ENCODE data around the gene HTR6.

The HTR6 gene

GRCh38 chr1:19698181-19698580 lies 33.5 kb downstream of the HTR6 start:
- H3K36me3 ChIP-seq = peaks cover 56% of the 10 kb centered on the region
- H3K27me3 ChIP-seq = no peaks in the 10 kb centered on the region
- no peak for TF ChIP-seq Cebpa-rat (IDR thresholded peaks at IDR 0.05)
- H3K4me2 ChIP-seq = no peak overlapping the region
- no peak overlapping the region for H3K27ac ChIP-seq
- no peaks in the 10 kb centered on the region for H3K9me3 ChIP-seq
- H3K9ac ChIP-seq = no peak overlapping the region
- no peak overlapping the region for H3K4me3 ChIP-seq
- H4K20me1 ChIP-seq = no peaks in the 10 kb centered on the region
- H3K4me1 ChIP-seq = no peaks in the 10 kb centered on the region

DNA sequence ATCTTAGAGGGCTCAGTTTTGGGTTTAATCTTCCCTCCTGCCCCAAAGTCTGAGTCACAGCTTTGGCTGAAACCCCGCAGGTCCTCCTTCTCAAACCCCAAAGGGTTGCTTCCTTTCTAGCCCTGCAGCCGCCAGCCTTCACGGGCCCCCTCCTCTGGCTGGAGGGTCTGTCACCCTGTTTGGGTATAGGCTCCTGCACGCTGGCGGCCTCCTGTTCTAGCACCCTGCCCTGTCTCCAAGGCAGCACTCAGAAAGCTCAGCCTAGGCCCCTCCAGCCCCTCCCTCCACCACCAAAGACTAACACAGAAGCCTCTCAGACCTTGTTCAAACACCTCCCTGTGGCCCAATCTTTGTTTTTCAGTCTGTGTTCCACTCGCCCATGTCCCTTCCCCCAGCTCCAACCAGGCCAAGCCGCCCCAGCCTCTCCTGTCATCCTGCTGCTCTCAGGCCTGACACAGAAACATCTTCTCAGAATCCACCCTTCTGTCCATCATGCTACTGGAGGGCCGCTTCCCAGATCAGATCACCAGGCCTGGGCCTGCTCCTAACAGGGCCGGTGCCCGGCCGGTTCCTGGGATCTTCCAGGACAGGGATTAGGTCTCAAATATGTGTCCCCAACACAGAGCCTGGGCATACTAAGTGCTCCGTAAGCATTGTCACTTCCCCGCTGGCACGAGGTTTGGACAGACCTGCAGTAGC lies 35.6 kb downstream of the HTR6 start:
- TF ChIP-seq Cebpa-rat (IDR thresholded peaks at IDR 0.05) = no peak

GRCh38 chr1:19703280-19703679 lies 38.6 kb downstream of the HTR6 start:
- Histone ChIP-seq H3K36me3 (peaks cover 25% of the 10 kb centered on the region), H4K20me1 (no peaks in the 10 kb centered on the region), H3K27ac (no peak overlapping the region), H3K9ac (no peak overlapping the region), H3K27me3 (no peaks in the 10 kb centered on the region), H3K4me1 (peaks cover 13% of the 10 kb centered on the region), H3K4me2 (no peak overlapping the region), H3K4me3 (no peak overlapping the region), H3K9me3 (no peaks in the 10 kb centered on the region)
- no peak for TF ChIP-seq Cebpa-rat (IDR thresholded peaks at IDR 0.05)

More for the DNA sequence above, 35.6 kb downstream of the HTR6 start:
- H3K4me3 ChIP-seq = no peak overlapping the region
- no peak overlapping the region for H3K9ac ChIP-seq
- H3K4me2 ChIP-seq = no peak overlapping the region
- peaks cover 43% of the 10 kb centered on the region for H3K36me3 ChIP-seq
- no peaks in the 10 kb centered on the region for H3K27me3 ChIP-seq
- H4K20me1 ChIP-seq = no peaks in the 10 kb centered on the region
- H3K4me1 ChIP-seq = peaks cover 13% of the 10 kb centered on the region
- no peaks in the 10 kb centered on the region for H3K9me3 ChIP-seq
- H3K27ac ChIP-seq = no peak overlapping the region

DNA sequence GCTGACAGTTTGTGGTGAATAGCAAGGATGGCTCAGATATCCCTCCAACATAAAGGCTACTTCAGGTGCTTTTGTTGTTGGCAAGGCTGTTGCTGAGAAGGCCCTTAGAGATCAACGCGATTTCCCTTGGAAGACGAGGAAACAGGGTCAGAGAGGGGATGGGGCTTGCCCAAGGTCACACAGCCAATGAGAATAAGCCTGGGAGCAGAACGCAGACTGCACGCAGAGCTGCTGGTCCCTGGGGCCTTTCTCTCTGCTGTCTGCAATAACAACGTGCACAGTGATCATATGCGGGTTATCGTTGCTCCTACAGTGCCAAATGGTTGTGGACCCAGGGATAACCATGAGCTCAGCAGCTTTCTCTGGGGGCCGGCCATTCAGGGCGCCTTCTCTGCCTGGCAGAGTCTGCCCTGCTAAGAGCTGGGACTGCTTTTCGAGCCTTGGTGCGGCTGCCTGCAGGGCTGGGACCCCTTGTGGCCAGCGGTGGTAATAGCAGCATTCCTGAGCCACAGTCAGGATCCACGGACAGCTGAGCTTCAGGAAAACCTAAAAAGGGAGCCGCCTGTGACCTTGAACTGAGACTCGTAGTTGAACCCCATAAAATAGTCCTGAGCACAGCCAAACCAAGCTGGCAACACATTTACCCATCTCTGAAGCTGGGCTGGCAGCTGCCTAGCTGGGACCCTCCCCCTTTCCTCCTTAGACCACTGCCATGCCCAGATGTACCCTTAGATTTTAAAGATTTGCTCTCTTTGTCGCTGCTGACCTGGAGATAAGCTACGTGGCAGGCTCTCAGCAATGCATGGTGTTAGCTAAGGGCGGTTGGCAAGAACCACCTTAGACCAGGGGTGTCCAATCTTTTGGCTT lies 39.8 kb downstream of the HTR6 start:
- Histone ChIP-seq H3K27ac (no peak overlapping the region), H3K27me3 (no peaks in the 10 kb centered on the region), H3K4me3 (no peak overlapping the region), H3K9me3 (no peaks in the 10 kb centered on the region), H3K9ac (0 out of 2 replicates have a peak overlapping the region, but pooled peaks have one; percentile 29), H3K4me1 (peaks cover 13% of the 10 kb centered on the region), H4K20me1 (no peaks in the 10 kb centered on the region), H3K36me3 (peaks cover 22% of the 10 kb centered on the region), H3K4me2 (no peak overlapping the region)
- TF ChIP-seq Cebpa-rat (IDR thresholded peaks at IDR 0.05) = no peak

- H3K36me3 ChIP-seq = peaks cover 12% of the 10 kb centered on the region
- no peak overlapping the region for H3K9ac ChIP-seq
- H3K9me3 ChIP-seq = no peaks in the 10 kb centered on the region
- TF ChIP-seq Cebpa-rat (IDR thresholded peaks at IDR 0.05) = no peak
- no peak overlapping the region for H3K4me2 ChIP-seq
- no peaks in the 10 kb centered on the region for H4K20me1 ChIP-seq
- no peak overlapping the region for H3K4me3 ChIP-seq
- H3K27ac ChIP-seq = no peak overlapping the region
- H3K27me3 ChIP-seq = no peaks in the 10 kb centered on the region
- H3K4me1 ChIP-seq = peaks cover 18% of the 10 kb centered on the region
Measured at GRCh38 chr1:19705464-19705863, 40.8 kb downstream of the HTR6 start.

GRCh38 chr1:19706136-19706535 lies 41.5 kb downstream of the HTR6 start:
- no peak for TF ChIP-seq Cebpa-rat (IDR thresholded peaks at IDR 0.05)

DNA sequence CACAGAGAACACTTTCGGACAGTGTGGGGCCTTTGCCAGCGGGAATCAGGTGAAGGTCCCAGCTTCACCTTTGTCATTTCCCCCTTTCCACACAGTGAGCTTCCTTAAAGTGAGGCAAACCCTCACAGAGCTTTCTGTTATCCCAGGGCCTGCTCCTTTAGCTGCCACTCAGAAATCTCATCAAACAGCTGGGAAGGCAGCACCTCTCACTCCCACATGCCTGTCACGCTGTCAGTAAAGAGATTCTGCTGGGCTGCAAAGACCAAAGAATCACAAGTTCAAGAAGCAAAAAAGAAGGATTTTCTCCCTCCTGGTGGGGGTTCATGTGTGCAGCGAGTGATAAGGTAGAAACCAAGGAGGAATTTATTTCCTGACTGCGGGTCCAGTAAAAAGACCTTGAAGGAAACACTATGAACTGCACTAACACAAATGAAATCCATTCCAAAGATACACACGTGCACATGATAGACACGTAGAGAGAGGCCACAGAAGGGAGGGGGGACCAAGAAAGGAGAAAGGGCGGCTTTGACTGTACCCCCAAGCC lies 44.0 kb downstream of the HTR6 start:
- Histone ChIP-seq H3K9ac (no peak overlapping the region), H3K4me1 (peaks cover 49% of the 10 kb centered on the region), H3K36me3 (peaks cover 8% of the 10 kb centered on the region), H3K27me3 (no peaks in the 10 kb centered on the region), H3K9me3 (no peaks in the 10 kb centered on the region), H3K4me3 (no peak overlapping the region), H3K4me2 (no peak overlapping the region), H4K20me1 (no peaks in the 10 kb centered on the region), H3K27ac (no peak overlapping the region)
- TF ChIP-seq Cebpa-rat (IDR thresholded peaks at IDR 0.05) = no peak

More at GRCh38 chr1:19706136-19706535, 41.5 kb downstream of the HTR6 start:
- Histone ChIP-seq H4K20me1 (no peaks in the 10 kb centered on the region), H3K36me3 (peaks cover 8% of the 10 kb centered on the region), H3K9ac (no peak overlapping the region), H3K9me3 (no peaks in the 10 kb centered on the region), H3K27me3 (no peaks in the 10 kb centered on the region), H3K4me3 (no peak overlapping the region), H3K4me1 (peaks cover 24% of the 10 kb centered on the region), H3K27ac (no peak overlapping the region), H3K4me2 (no peak overlapping the region)

DNA sequence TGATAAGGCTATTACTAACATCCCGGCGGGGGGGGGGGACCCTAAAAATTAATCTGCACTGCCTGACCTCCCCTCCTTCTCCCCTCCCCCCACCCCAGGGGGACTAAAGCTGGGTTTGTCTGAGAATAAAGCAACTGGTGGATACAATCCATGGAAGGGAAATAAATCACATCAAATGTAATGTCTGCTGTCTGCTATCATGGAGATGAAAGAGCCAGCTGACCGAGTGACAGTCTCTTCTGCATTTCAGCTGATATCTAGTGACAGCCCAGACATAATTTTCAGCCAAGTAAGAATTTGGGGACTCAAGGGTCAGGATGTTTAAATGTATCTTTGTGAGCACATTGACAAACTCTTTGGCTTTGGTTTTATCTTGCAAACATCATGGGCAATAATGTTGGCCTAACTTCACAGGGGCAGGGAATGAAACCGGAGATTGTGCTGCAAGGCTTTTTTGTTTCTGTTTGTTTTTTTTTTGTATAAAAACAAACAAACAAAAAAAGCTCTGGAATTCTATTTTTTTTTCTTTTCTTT lies 44.7 kb downstream of the HTR6 start:
- Histone ChIP-seq H3K9ac (no peak overlapping the region), H3K4me1 (peaks cover 43% of the 10 kb centered on the region), H3K4me2 (no peak overlapping the region), H3K4me3 (no peak overlapping the region), H3K27me3 (no peaks in the 10 kb centered on the region), H3K9me3 (no peaks in the 10 kb centered on the region), H3K36me3 (peaks cover 8% of the 10 kb centered on the region), H3K27ac (no peak overlapping the region), H4K20me1 (no peaks in the 10 kb centered on the region)
- TF ChIP-seq Cebpa-rat (IDR thresholded peaks at IDR 0.05) = no peak

- H3K36me3 ChIP-seq = peaks cover 8% of the 10 kb centered on the region
- H3K27ac ChIP-seq = peak overlapping the region; percentile 23; the same call in 1 of the 2 replicates
- no peak for TF ChIP-seq Cebpa-rat (IDR thresholded peaks at IDR 0.05)
- H3K4me3 ChIP-seq = no peak overlapping the region
- H3K4me2 ChIP-seq = peak overlapping the region; percentile 77
- H4K20me1 ChIP-seq = no peaks in the 10 kb centered on the region
- H3K9ac ChIP-seq = no peak overlapping the region
- no peaks in the 10 kb centered on the region for H3K27me3 ChIP-seq
- H3K9me3 ChIP-seq = no peaks in the 10 kb centered on the region
- H3K4me1 ChIP-seq = peaks cover 53% of the 10 kb centered on the region
Measured at GRCh38 chr1:19710825-19711611, 46.3 kb downstream of the HTR6 start.
